ENCODE data around the gene CSRP3.

CSRP3 gene

DNA sequence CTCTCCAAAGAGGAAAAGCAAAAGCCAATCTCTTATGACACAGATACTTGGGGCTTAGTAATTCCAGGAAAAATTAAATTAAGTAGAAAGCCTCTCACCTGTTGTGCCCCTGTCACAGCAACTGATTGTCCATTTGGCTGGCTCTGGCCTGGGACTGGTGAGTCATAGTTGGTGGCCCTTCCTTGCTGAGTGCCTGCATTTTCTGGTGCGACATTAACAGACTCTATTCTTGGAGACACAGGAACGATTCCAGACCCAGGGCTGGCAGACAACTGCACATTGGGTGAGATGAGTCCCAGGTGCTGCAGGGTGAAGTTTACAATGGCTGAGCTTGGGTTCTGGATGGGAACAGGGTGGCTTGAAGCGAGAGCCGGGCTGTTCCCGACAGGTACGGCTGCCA, 23.3 kb upstream of the CSRP3 start:
- no peak for DNase-seq

DNA sequence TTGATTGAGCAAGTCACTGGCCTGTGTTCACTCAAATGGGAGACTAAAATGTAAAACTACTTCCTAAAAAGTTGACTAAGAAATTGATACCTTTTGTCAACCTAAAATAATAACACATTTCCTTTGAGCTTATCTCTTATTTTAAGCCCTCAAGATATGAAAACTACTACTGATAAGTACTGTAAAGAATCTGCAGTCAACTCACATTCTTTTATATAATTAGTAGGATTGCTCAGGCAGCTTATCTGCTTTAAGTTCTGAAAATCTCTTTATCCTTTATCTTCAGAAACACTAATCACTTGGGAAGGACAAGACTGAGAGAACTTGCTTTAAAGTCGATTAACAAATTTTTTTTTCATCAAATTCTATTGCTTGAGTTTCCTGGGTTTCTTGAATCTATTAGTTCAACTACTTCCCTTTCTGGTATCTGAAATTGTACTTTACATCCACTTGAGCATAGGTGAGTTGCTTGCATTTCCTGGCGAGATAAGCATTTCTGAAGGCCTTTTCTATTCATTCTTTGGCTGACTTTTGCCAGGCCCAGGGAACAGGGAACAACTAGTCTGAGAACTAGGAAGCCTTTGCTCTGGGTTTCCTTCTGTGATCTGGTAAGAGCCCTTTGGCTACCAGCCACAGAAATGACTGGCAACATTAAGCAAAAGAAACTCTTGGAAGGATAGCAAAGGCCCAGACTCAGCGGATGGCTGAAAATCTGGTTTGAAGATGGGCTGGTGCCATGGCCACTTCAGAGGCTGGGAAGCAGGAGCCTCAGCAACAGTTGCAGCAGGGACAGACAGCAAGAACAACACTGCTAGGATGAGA, 19.3 kb upstream of the CSRP3 start:
- no peak for DNase-seq

DNA sequence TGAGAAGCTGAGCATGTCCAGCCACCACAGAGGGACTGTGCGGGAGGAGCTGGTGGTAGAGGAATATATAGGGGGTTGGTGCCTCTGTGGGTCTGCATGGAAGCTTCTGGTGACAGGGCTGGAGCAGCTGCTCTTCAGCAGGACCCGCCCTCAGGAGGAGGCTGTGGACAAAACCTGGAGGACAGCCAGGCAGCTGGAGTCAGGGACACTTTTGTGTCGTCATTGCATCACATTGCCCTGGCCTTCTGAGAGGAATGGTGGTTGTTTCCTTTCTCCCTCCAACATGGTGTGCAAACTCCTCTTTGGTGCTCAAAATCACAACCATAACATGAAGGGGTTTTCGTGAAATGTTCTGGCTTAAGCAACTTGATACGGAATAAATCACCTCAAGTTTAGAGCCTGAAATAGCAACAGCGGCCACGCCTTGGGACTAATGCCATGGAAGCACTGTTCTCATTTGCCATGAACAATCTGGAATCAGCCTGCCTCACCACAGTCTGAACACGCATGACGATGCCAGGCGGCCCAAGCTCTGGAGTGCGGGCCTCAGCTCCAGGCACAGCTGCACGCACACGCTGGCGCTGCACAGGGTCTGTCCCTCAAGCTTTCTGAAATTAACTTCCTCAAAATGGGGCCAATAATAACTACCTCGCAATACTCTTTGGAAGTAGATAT, 17.1 kb upstream of the CSRP3 start:
- no peak for DNase-seq

DNA sequence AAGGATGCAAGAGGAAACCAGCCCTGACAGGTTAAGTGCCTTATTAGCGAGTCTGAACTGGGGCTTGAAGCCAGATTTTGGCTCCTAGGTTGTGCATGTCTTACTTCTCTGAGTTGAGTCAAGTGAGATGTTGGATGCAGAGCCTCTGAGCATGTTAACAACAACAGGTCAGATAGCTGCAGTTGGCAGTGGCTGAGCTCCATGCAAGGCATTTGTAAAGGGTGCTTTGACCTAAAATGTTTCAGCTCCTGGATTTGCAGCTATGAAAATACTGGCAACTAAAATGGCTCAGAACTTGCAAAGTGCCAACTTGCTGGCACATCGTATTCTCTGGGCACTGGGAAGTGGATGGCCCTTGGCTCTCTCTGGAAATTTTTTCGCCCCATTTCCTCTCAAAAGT, 16.4 kb upstream of the CSRP3 start:
- DNase-seq = no peak

DNA sequence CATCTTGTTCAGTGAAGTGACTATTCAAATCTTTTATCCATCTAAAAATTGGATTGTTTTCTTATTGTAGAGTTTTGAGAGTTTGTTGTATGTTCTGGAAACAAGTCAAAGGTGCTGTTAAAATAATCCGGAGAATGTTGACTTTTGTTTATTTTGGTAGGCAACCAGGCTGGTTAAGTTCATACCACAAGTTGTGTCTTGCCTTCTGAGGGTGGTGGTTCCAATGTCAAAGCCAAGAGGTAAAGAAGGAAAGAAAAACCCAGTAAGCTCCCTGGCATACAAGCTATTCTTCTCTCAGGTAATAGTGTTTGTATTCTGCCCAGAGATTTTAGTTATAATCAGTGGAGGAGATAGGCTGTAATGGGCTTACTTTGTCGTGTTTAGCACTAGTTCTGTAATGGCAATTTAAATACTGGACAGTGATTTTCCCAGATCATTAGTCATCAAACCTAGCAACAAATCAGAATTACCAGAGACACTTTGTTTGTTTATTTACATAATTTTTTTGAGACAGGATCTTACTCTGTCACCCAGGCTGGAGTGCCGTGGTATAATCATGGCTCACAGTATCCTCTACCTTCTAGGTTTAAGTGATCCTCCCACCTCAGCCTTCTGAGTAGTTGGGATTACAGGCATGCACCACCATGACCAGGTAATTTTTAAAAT, 15.1 kb upstream of the CSRP3 start:
- DNase-seq = no peak

DNA sequence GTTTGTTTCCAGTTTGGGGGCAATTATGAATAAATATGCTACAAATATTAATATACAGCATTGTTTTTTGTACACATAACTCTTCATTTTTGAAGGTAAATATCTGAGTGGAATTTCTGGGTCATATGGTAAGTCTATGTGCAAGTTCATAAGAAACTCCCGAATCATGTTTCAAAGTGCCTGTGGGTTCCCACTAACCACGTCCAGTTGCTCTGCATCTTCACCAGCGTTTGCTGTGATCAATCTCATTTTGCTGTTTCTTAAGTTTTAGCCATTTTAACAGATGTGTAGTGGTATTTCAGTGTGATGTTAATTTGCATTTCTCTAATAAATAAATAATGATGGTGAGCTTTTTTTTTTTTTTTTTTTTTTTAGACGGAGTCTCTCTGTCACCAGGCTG, 14.2 kb upstream of the CSRP3 start:
- DNase-seq = no peak

DNA sequence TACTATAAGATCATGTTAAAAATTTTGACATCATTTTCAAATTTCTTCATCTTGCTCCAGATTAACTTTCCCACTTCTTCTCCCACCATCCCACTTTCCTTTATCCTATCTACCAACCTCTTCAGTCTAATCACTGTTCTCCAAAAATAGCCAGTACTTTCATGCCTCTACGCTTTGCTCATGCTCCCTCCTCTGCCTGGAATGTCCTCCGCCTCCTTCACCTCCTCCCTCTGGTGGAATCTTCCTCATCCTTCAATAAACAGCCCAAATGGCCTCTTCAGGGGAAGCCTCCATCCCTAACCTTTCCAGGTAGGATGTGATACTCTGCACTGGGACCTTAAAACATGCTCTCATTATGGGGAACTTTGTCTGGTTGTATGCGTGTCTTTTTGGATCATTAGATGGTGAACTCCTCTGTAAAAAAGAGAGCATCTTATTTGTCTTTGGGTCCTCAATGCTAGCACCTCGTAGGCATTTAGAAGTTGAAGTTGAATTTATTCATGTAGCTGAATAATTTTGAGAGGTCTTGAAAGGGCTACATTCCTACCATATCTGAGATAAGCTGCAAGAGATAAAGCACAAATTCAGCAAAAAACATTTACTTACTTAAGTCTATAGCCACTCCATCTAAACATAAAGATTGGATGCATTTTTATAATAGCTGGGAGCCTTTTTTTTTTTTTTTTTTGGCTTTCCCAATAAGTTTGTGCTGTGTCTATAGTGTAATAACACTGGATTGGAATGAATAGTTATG, 8.0 kb upstream of the CSRP3 start:
- no peak for DNase-seq

DNA sequence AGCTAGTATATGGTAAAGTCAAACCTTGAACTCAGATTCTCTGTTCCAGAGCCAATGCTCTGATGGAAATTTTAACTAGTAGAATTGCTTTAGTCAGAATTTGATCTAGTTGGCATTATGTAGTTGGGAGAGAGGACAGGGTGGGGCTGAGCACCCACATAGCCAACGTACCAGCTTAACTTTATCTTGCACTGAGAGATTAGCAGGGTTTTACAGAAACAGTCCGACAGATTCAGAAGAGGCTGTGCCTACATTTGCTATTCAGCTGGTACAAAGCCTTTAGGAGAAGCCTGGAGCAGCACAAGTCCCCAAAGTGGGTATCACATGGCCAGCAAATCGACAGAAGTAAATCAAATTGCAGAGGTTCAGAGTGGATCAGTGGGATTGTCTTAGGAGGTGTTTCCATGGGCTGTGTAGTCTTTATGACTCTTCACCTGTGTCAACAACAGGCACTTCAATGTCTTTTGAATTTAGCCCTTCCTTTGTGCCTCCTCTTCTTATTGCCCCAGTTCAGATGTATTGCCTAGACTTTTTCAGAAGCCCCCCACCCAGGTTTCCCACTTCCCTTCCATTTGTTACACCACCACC, 7.3 kb upstream of the CSRP3 start:
- no peak for DNase-seq

DNA sequence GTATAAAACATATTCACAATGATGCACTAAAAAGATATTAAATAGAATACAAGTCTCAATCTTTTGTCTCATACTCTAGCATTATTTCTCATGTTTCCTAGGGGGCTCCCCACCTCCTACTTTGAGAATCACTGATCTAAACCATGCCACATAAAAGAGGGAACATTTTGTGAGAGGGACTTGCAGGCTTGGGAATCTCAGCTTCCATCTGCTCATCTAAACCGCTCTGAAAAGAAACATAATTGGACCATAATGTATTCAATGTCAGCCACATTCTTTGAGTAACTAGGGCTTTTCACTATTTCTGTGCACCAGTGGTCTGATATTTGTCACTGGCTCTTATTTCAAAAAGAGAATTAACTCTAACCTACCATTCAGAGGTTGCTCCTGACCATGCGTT, 6.4 kb upstream of the CSRP3 start:
- DNase-seq = no peak

DNA sequence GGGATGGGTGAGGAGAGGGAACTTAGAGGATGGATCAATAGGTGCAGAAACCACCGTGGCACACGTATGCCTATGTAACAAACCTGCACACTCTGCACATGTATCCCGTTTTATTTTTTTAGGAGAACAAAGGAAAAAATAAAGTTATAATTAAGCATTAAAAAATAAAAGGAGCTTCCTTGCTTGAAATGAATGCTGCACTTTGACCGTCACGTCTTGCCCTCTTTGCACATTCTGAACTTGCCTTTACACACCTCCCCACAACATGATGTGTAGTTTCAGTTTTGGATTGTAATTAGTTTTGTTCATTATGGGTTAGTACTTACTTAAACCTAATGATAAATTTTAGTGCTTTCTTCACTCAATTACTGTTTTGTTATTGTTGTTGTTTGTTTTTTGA, 3.1 kb upstream of the CSRP3 start:
- DNase-seq = no peak

DNA sequence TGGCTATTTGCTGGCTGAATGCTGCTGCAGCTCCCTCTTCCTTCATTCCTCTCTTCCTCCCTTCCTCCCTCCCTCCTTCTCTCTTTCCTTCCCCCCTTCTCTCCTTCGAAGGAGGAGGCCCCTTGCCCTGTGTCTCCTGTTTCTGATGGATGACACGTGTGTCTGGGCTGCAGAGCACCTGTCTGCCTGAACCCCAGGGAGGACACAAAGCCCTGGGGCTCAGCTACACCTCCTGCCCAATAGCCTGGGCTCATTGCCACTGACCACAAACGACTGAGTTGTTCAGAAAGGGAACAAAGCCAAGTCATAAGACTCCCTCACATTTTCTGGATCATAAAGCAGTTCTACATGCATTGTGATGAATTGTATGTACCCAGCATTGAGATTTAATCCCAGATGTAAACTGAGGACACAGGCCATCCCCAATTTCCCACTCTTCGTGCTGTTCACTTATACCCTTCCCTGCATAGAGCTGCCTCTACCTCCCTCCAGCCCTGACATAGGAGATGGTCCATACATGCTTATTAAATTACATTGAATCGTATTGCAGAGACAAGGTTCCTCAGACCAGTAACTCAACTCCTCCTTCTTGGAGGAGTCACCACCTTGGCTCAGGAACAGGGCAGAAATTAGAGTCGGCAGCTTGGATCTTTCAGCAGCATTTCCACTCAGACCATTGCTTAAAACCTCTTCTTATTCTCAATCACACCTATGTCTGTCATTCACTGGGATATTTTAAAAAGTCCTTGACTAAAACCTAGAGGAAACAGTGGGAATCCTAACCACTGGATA, 1.2 kb downstream of the CSRP3 start:
- DNase-seq = no peak

DNA sequence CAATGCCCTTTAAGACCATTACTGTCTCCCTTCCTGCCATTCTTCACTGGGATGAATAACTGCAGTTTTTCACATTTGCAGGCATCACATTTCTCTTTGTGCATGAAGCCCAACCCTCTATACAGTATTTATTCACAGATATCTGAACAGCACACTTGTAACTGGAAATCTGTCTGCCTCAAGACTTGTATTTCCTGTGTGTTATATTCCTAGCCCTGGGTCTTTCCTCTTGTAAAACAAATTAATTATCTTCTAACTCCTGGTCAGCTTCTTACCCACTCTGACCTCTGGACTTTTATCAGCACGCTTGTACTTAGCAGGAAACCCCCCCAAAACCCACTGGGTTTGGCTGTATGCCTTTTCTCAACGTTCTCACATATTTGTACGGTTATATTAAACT, 2.0 kb downstream of the CSRP3 start:
- DNase-seq = no peak

DNA sequence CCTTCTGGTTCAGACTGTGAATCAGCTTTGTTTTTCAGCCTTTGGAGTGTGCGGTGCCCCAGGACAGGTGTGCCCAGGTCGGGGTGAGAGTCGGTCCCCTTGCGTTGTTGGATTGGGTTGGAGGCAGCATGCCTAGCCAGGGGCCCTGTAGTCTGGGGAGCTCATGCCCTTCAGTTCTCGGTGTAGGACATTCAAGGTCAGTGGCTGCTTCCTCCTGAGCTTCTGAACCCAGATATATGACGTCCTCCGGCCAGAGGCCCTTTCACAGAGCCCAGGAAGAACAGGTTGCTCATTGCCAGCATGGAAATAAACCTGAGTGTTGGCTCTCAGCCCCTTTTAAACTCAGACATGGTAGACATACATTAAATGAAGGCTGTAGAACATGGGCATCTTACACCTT, 2.7 kb downstream of the CSRP3 start:
- no peak for DNase-seq

DNA sequence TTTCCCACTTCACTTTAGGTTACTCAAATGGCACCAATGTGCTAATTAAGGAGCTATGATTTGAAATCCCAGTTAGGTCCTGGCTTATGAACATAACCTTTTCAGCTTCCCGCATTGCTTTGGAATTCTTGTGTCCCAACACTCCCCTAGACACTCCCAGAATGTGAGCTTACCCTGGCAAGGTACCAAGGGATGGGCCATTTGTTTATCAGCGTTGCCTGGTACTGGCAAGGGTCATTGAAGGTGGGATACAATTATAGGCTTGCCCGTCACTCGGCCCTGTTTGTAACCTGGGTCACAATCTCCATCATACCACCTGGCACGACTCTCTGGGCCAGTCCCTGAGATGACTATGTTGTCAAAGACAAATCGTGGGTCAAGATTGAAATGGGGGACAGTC, 5.4 kb downstream of the CSRP3 start:
- no peak for DNase-seq

DNA sequence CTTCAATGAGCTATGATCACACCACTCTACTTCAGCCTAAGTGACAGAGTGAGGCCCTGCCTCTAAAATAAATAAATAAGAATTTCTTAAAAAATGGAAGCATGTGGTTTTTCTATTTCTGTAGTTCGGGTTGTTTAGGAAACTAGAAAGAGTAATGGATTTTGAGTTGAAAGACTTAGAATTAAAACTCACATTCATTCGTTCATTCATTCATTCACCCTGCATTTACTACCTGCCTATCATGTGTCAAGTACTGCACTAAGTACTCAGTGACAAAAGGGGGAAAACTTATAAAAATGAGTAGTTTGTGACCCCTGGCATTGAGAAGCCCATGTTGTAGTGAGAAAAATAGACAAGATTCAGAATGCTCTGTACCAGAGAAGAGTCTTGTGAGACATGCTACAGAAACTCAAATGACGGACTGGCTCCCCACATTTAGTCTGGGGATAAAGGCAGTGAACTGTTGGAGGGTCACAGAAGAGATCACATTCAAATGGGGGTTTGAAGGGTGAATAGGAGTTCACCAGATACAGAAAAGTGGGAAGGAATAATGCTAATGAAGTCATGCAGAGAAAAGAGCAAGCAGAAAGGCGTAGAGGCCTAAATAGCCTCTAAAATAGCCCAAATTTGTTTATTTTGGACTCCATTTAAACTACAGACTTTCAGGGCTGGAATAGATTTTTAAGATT, 7.0 kb downstream of the CSRP3 start:
- DNase-seq = no peak

DNA sequence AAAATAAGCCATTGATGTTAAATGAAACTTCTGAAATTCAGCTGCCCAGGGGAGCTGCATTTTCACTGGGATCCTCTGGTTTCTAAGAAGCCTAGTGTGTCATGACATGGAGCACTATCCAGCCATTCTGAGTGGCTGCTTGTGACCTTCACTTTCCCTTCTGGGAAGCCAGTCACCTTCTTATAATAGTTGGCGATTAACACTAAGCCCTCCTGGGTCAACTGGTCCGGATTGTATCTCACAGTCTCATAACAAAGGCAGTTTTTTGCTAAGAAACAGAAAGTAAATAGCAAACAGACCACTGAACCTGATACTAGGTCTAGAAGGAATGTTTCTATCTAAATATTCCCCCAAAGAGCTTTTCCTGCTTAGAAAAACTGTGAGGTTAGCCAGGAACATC, 7.9 kb downstream of the CSRP3 start:
- no peak for DNase-seq

DNA sequence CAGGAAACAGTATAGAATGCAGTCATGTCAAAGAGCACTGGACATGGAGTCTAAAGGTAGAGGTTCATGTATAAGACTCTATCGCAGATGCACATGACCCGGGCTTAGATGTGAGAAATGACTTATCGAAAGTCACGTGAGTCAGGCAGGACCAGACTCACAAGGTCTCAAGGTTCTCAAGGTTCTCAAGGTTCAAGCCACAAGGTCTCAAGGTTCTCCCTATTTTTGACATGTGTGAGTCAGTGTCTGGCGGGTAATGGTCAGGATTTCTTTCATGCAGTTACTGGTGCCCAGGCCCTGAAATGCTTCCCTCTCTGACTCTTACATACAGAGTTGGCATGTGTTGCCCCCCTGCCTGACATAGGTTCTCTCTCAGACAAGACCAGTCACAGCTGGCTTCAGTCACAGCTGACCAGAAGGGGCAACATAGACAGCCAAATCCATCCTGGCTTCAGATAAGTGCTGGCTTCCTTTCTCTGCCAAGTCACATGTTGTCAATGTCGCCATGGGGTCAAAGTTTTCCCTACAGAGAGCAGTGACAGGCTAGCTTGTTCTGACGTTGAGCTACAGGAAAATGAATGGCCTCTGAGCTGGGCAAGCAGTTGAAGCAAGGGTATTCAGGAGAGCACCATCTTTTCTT, 10.1 kb downstream of the CSRP3 start:
- no peak for DNase-seq

DNA sequence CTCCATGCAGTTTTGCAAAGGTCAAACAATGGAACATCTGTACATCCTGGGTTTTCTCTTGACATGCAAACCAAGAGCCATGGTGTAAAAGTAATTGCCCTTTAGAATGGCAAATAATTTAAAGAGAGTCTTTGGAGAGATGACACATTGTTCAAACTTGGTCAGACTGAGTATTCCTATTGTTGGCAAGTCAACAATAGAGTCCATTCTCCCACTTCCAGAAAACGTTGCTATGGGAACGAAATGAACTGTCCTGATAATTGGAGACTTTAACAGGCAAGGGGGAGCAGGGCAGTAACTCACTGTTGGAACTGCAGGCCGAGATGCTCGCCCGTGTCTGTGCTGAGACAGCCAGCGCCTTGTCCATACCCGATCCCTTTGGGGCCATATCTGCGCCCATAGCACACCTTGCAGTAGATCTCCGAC, 13.9 kb downstream of the CSRP3 start:
- DNase-seq = no peak

DNA sequence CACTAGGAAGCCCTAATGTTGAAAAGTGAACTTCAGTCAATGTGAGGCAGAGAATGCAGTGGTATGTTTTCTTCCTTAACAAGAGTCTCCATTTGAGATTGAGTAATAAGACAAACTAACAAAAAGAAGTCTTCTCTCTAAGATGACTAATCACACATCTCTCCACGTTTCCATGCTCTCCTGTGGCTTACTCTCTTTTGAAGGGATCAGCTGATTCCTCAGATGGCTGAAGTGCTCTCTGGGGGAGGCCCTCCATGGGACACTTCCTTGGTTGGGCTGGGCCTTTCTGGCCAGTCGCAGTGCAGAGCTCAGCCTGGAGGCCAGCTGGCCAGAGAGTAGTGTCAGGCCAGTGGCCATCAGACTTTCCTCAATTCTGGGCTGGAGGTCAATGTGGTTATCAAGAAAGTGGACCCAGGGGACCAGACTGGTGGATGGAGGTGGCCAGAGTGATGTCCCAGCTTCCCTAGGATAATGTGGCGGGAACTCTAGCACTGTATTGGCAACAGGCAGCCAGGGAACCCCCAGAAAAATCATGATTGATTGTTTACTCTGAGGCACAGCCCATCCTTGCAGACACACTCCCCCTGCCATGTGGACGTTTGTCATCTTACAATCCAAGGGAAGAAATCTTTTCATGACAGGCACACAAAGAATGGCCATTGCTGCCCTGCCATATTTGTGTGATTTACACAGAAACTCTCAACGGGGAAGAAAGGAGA, 14.5 kb downstream of the CSRP3 start:
- DNase-seq = no peak

DNA sequence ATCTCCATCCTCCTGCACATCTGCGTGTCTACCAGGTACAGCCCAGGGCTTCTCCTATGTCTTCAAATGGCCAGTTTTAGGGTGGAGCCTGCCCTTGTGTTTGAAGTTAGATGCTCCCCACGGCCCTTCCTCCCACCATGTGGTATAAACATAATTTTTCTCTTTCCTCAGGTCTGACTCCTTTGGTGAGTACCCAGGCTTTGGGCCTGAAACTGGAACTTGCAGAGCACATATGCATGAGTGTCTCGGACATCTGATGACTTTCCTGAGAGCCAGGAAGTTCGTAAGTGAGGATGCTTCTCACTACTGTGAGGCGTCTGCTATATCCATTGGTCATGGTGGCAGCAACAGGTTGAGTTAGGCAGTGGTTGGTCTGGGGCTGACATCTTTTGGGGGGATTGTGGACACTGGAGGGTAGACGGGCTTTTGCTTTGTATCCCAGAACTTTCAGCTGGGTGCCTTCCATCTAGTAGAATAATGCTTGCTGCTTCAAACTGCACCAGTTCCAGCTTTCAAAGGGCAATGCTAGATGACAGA, 16.2 kb downstream of the CSRP3 start:
- no peak for DNase-seq
